Glutamatergic neuron (in vitro differentiated cells): ENCODE data around the gene ITPR1. TPM values are rescaled to one million over a fixed set of nuclear protein-coding genes. Genes with fewer than 3 reads are reported as not detected.

Source experiments
- DNase-seq: peaks from one replicate; pipeline ENCODE4 v3.0.0; 2022
- H3K27ac Mint-ChIP-seq: one replicate; pipeline ENCODE4 v1.8.0; 2020; ENCODE audit warnings: mild to moderate bottlenecking, mixed read lengths, inconsistent platforms; ENCODE audit not compliant: unreplicated experiment
- H3K27me3 Mint-ChIP-seq: one replicate; pipeline ENCODE4 v1.8.0; 2020; ENCODE audit warnings: mild to moderate bottlenecking, moderate library complexity, mixed read lengths, inconsistent platforms; ENCODE audit not compliant: unreplicated experiment
- H3K36me3 Mint-ChIP-seq: one replicate; pipeline ENCODE4 v1.8.0; 2020; ENCODE audit warnings: mild to moderate bottlenecking, mixed read lengths, inconsistent platforms; ENCODE audit not compliant: unreplicated experiment
- H3K4me1 Mint-ChIP-seq: one replicate; pipeline ENCODE4 v1.8.0; 2020; ENCODE audit warnings: mild to moderate bottlenecking, low read depth, mixed read lengths, inconsistent platforms; ENCODE audit not compliant: unreplicated experiment
- H3K4me3 Mint-ChIP-seq: one replicate; pipeline ENCODE4 v1.8.0; 2020; ENCODE audit warnings: mild to moderate bottlenecking, mixed read lengths, inconsistent platforms; ENCODE audit not compliant: unreplicated experiment
- H3K9me3 Mint-ChIP-seq: one replicate; pipeline ENCODE4 v1.8.0; 2020; ENCODE audit warnings: mild to moderate bottlenecking, moderate library complexity, mixed read lengths, inconsistent platforms; ENCODE audit not compliant: unreplicated experiment
- CTCF ChIP-seq: fragments of 200-600 bp; sonication (generic); IDR thresholded peaks from one replicate; pipeline ENCODE4 v1.5.0; 2021; ENCODE audit not compliant: partially characterized antibody, unreplicated experiment
- total RNA-seq: library from RNA; stranded (reverse); fragmentation: NEBNext Ultra II Directional; extraction: Animal tissue kit (Norgen Biotek cat#: 25700); gene quantifications from one replicate; pipeline ENCODE4 v1.2.1, GENCODE V29; 2021; ENCODE audit not compliant: unreplicated experiment

ITPR1 gene
- total RNA-seq, 1 donor from 2014 or later, result 6.9 TPM

- no peak overlapping the region for H3K4me3 Mint-ChIP-seq
- no peak overlapping the region for H3K27ac Mint-ChIP-seq
- H3K4me1 Mint-ChIP-seq, result peaks cover 3% of the 10 kb centered on the region
- H3K36me3 Mint-ChIP-seq, result peaks cover 6% of the 10 kb centered on the region
- no peaks in the 10 kb centered on the region for H3K9me3 Mint-ChIP-seq
- TF ChIP-seq CTCF, result no peak
- no peak for DNase-seq
- peaks cover 3% of the 10 kb centered on the region for H3K27me3 Mint-ChIP-seq
These were observed 247.9 kb downstream of the ITPR1 start for GRCh38 chr3:4741106-4741403.

- no peak for TF ChIP-seq CTCF
- Mint-ChIP-seq H3K4me1 (peaks cover 3% of the 10 kb centered on the region), H3K27ac (no peak overlapping the region), H3K36me3 (peaks cover 6% of the 10 kb centered on the region), H3K9me3 (no peaks in the 10 kb centered on the region), H3K4me3 (no peak overlapping the region), H3K27me3 (peaks cover 3% of the 10 kb centered on the region)
- no peak for DNase-seq
These were observed 248.5 kb downstream of the ITPR1 start for GRCh38 chr3:4741404-4742307.

- no peaks in the 10 kb centered on the region for H3K9me3 Mint-ChIP-seq
- H3K27me3 Mint-ChIP-seq, result peaks cover 3% of the 10 kb centered on the region
- no peak for TF ChIP-seq CTCF
- no peak for DNase-seq
- H3K36me3 Mint-ChIP-seq, result peaks cover 3% of the 10 kb centered on the region
- H3K27ac Mint-ChIP-seq, result no peak overlapping the region
- peaks cover 3% of the 10 kb centered on the region for H3K4me1 Mint-ChIP-seq
- H3K4me3 Mint-ChIP-seq, result no peak overlapping the region
These were observed 249.2 kb downstream of the ITPR1 start for GRCh38 chr3:4742359-4742758.

GRCh38 chr3:4743371-4743770, 250.2 kb downstream of the ITPR1 start:
- Mint-ChIP-seq H3K9me3 (no peaks in the 10 kb centered on the region), H3K27ac (no peak overlapping the region), H3K36me3 (no peaks in the 10 kb centered on the region), H3K4me1 (peaks cover 3% of the 10 kb centered on the region), H3K4me3 (no peak overlapping the region), H3K27me3 (peaks cover 3% of the 10 kb centered on the region)
- no peak for DNase-seq
- TF ChIP-seq CTCF, result no peak

GRCh38 chr3:4744405-4745234, 251.5 kb downstream of the ITPR1 start:
- no peaks in the 10 kb centered on the region for H3K36me3 Mint-ChIP-seq
- no peak overlapping the region for H3K4me3 Mint-ChIP-seq
- DNase-seq, result no peak
- no peak for TF ChIP-seq CTCF
- H3K4me1 Mint-ChIP-seq, result peaks cover 8% of the 10 kb centered on the region
- H3K27me3 Mint-ChIP-seq, result peaks cover 3% of the 10 kb centered on the region
- no peak overlapping the region for H3K27ac Mint-ChIP-seq
- H3K9me3 Mint-ChIP-seq, result no peaks in the 10 kb centered on the region
